Fibroblast of villous mesenchyme (primary cell): ENCODE data around the gene PRR7. TPM values are rescaled to one million over a fixed set of nuclear protein-coding genes. Genes with fewer than 3 reads are reported as not detected.
"Not testable (repeated sequence)": the region's sequence is repeated elsewhere in the genome, so short reads cannot be mapped to it uniquely, and the experiment has no call there.

Experiments used
- DNase-seq: peaks from one replicate; pipeline ENCODE4 v3.0.0-alpha.2; 2010; ENCODE audit warnings: low read depth
- H3K4me3 ChIP-seq: 2 replicates; pipeline ENCODE4 v1.5.1; 2011; ENCODE audit warnings: low read depth, mild to moderate bottlenecking, low read length
- total RNA-seq: library from RNA; depleted of rRNA; stranded (reverse); fragments of >200 nt; gene quantifications from 2 replicates; pipeline ENCODE4 v1.2.3, GENCODE V29; 2012
- TF ChIP-seq, protein P1 (sequence below): IDR thresholded peaks from 2 replicates; pipeline ENCODE4 v1.5.1; 2012; ENCODE audit warnings: low read depth, mild to moderate bottlenecking, low read length; ENCODE audit not compliant: insufficient read depth

Gene PRR7
- total RNA-seq, 1 donor = 4.7 TPM

DNA sequence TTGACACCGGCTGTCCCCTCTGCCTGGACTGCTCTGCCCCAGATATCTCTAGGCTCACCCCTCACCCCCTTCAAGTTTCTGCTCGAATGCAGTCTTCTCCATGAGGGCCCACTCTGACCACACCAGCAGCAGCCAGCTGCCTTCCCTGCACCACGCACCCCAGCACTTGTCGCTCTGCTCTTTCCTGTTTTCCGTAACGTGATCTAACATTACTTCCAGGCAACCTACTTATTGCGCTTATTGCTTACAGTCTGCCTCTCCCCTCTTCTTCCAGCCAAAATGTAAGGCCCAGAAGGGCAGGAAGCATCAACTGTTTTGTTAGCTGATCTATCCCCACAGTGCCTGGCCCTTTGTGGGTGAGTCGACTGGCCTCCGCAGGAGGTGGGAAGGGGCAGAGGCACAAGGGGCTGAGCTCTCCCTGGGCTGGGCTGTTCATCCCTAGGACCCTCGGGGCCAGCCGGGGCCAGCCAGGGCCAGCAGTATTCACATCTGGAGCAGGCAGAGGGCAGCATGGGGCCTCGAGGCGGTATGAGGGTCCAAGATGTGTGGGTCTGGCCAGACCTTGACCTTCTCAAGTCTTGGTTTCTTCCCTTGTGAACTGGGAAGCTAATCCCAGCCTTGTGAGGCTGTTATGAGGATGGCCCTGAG lies 38.4 kb downstream of the PRR7 start:
- no peak for DNase-seq
- TF ChIP-seq, protein P1, sequence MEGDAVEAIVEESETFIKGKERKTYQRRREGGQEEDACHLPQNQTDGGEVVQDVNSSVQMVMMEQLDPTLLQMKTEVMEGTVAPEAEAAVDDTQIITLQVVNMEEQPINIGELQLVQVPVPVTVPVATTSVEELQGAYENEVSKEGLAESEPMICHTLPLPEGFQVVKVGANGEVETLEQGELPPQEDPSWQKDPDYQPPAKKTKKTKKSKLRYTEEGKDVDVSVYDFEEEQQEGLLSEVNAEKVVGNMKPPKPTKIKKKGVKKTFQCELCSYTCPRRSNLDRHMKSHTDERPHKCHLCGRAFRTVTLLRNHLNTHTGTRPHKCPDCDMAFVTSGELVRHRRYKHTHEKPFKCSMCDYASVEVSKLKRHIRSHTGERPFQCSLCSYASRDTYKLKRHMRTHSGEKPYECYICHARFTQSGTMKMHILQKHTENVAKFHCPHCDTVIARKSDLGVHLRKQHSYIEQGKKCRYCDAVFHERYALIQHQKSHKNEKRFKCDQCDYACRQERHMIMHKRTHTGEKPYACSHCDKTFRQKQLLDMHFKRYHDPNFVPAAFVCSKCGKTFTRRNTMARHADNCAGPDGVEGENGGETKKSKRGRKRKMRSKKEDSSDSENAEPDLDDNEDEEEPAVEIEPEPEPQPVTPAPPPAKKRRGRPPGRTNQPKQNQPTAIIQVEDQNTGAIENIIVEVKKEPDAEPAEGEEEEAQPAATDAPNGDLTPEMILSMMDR = no peak
- no peak overlapping the region for H3K4me3 ChIP-seq

DNA sequence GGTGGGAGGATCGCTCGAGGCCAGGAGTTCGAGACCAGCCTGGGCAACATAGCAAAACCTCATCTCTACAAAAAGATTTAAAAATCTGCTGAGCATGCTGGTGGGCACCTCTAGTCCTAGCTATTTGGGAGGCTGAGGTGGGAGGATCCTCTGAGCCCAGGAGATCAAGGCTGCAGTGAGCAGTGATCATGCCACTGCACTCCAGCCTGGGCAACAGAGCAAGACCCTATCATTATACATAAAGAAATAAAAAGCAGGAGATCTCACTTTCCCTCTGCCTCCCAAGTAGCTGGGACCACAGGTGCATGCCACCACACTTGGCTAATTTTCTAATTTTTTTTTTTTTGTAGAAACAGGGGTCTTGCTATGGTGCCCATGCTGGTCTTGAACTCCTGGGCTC lies 39.1 kb downstream of the PRR7 start:
- H3K4me3 ChIP-seq, DNase-seq: not testable (repeated sequence)

DNA sequence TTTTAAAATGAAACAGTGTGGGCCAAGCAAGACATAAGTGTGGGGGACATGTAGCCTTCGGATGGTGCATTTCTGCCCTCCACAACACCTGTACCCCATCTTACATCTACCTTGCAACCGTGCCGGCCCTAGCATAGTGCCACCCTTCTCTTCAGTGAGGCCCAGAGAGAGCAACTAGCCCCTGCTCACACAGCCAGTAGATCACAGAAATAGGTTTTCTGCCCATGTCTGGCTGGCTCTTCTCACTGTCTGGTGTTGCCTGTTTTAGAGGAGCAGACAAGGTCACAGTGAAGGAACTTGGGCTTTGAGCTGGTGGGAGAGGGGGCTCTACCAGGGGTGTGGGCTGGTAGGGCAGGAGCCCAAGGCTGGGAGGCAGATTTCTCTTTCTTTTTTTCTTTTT lies 39.6 kb downstream of the PRR7 start:
- TF ChIP-seq, protein P1 = no peak
- no peak for DNase-seq
- no peak overlapping the region for H3K4me3 ChIP-seq

DNA sequence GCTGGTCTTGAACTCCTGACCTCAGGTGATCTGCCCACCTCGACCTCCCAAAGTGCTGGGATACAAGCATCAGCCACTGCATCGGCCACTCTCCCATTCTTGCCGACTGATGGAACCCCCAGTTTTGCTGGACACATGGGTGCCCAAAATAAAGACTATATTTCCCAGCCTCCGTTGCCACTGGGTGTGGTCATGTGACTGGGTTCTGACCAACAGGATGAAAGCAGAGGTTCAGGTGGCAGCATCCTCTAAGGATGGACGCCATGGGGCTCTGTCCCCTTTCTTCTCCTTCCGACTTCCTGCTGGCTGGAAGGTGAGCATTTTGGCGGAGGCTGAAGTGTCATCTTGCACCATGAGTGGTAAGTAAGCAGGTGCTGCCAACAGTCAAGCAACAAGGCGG lies 40.5 kb downstream of the PRR7 start:
- no peak overlapping the region for H3K4me3 ChIP-seq
- DNase-seq = no peak
- TF ChIP-seq, protein P1 = no peak

DNA sequence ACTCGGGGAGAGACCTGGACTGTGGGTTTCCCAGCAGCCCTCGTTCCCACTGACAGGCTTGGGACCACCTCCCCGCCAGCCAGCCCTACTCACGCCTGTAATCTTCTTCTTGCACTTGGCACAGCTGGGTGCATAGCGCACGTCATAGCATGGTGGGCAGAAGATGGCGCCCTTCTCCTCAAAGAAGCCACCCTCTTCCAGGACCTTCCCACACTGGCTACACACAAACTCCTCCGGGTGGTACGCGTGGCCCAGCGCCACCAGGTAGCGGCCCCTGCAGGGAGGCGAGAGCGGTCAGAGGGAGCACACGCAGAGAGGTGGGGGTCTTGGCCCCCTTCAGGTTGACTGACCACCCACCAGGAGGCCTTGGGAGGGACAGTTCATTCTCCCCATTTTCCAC lies 41.4 kb downstream of the PRR7 start:
- no peak overlapping the region for H3K4me3 ChIP-seq
- DNase-seq = no peak
- TF ChIP-seq, protein P1 = no peak

DNA sequence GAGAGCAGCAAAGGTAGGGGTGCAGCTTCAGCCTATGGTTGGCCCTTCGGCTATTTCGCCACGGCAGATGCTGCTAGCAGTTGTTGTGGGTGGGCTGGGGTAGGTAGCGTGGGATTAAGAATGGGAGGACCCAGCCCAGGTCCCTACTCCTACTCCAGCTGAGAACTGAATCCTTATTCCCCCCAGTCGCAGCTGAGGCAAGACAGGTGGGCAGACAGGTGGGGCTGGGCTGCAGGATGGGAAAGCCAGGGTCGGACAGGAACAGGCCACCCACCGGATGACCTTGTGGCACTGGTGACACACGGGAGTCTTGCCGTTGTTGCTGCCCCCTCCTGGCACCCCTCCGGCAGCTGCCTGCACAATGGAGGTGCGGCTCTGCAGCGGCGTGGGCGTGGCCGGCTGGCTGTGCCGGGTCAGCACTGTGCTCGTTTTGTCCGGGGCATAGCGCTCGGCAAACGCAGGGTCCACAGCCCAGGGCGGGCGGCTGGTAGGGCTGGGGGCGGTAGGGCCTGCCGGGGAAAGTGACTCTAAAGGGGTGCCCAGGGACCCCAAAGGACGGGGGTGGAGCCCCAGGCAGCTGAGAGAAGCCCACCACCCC lies 42.6 kb downstream of the PRR7 start:
- DNase-seq = no peak
- H3K4me3 ChIP-seq = no peak overlapping the region
- TF ChIP-seq, protein P1 = no peak

DNA sequence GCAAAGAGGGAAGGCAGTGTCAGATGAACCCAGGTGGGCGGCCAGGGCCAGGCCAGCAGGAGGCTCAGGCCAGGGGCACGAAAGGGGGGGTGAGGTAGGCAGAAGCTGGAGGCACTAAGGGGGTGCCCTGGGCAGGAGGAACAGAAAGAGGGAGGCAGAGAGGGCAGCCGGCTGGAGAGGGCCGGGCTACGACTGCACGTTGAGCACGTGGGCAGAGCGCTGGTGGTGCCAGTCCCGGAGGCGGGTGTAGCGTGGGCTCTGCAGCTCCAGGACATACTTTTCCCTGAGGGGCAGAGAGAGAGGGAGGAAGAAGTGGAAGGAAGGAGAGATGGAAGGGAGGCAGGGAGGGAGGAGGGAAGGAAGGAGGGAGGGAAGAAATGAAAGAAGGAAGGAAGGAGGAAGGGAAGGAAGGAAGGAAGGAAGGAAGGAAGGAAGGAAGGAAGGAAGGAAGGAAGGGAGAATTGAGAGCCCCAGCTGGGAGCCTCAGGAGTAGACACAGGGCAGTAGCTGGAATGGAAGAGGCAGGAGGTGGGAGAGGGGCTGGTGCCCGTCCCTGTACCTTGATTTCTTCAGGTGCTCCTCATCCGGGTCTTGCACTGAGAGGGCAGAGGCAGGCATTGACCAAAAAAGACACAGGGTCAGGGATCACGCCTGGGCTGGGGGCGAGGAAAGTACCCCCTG lies 43.8 kb downstream of the PRR7 start:
- no peak for DNase-seq
- no peak overlapping the region for H3K4me3 ChIP-seq
- TF ChIP-seq, protein P1 = no peak
